HepG2 (cell line): ENCODE results near the gene SNRNP35. TPM values are rescaled to one million over a fixed set of nuclear protein-coding genes. Genes with fewer than 3 reads are reported as not detected.
A peak's percentile ranks its signal among the peaks of the same experiment; 100 is the strongest.

Experiments used
- TBX3 ChIP-seq: fragments of 450-650 bp; IDR thresholded peaks from 2 replicates; pipeline ENCODE4 v1.6.1; 2017; ENCODE audit warnings: antibody characterized with exemption, mild to moderate bottlenecking, inconsistent platforms, borderline replicate concordance
- polyA plus RNA-seq, 8 experiments: library from polyadenylated mRNA; depleted of rRNA in 3 of 8; stranded (reverse) in 7 of 8; unstranded in 1 of 8; fragments of >200 nt; fragmentation: Illumina TruSeq in 4 of 8; extraction: Trizol in 4 of 8; gene quantifications; 2 replicates each; pipeline versions ENCODE4 v1.2.1 to v1.2.3, GENCODE V29; 2011 to 2016; ENCODE audit warnings: low read depth in 4 of 8, missing spikeins in 1 of 8, mixed read lengths in 1 of 8; ENCODE audit not compliant: insufficient read depth in 1 of 8
- total RNA-seq, 5 experiments: library from RNA; depleted of rRNA; stranded (reverse); fragments of >200 nt; fragmentation: Illumina TruSeq; extraction: Trizol; gene quantifications; 2 replicates each; pipeline ENCODE4 v1.2.3, GENCODE V29; 2016; ENCODE audit warnings: low read depth in 1 of 5
- TF ChIP-seq, protein P1 (sequence below), 2 experiments: fragments of 450-650 bp in 1 of 2; sonication (generic) in 1 of 2; formaldehyde crosslinking in 1 of 2; IDR thresholded peaks; 2 replicates each; pipeline versions ENCODE4 v1.6.1 to v1.8.0; 2016 to 2022; ENCODE audit warnings: antibody characterized with exemption in 1 of 2, mild to moderate bottlenecking in 1 of 2, missing genetic modification reagents in 1 of 2
- TF ChIP-seq, protein P2 (sequence below): IDR thresholded peaks from 2 replicates; pipeline ENCODE4 v1.6.1; 2016; ENCODE audit warnings: low read depth

SNRNP35 gene
- total and polyA plus RNA-seq, 2 of the 13 experiments (the other 11 are each of a cell fraction or from before 2014, with no cell fraction given): 11.3 to 22.6 TPM

DNA sequence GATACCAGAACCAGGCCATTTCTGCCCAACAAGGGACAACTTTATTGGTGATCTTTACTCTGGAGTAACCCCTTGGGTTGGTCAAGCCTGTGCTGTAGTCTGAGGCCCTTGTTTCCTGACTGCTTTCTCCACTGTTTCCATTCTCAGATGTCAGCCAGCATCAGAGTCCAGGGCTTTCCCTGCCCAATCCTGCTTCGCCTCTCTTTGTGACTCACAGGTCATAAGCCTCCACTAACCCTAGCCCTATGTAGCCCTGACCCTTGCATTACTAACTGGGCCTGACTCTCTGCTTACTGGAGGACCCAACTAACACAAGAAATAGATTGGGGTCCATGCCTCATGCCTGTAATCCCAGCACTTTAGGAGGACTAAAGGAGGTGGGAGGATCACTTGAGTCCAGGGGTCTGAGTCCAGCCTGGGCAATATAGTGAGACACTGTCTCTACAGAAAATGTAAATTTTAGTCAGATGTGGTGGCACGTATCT is 8.6 kb upstream of the SNRNP35 start (continued):
- TF ChIP-seq, protein P1, sequence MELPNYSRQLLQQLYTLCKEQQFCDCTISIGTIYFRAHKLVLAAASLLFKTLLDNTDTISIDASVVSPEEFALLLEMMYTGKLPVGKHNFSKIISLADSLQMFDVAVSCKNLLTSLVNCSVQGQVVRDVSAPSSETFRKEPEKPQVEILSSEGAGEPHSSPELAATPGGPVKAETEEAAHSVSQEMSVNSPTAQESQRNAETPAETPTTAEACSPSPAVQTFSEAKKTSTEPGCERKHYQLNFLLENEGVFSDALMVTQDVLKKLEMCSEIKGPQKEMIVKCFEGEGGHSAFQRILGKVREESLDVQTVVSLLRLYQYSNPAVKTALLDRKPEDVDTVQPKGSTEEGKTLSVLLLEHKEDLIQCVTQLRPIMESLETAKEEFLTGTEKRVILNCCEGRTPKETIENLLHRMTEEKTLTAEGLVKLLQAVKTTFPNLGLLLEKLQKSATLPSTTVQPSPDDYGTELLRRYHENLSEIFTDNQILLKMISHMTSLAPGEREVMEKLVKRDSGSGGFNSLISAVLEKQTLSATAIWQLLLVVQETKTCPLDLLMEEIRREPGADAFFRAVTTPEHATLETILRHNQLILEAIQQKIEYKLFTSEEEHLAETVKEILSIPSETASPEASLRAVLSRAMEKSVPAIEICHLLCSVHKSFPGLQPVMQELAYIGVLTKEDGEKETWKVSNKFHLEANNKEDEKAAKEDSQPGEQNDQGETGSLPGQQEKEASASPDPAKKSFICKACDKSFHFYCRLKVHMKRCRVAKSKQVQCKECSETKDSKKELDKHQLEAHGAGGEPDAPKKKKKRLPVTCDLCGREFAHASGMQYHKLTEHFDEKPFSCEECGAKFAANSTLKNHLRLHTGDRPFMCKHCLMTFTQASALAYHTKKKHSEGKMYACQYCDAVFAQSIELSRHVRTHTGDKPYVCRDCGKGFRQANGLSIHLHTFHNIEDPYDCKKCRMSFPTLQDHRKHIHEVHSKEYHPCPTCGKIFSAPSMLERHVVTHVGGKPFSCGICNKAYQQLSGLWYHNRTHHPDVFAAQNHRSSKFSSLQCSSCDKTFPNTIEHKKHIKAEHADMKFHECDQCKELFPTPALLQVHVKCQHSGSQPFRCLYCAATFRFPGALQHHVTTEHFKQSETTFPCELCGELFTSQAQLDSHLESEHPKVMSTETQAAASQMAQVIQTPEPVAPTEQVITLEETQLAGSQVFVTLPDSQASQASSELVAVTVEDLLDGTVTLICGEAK (IDR thresholded peaks at IDR 0.05): peak; percentile 29
- TF ChIP-seq, protein P1 (CRISPR knock-in tag; IDR thresholded peaks at IDR 0.05): peak; percentile 93
- TF ChIP-seq, protein P2, sequence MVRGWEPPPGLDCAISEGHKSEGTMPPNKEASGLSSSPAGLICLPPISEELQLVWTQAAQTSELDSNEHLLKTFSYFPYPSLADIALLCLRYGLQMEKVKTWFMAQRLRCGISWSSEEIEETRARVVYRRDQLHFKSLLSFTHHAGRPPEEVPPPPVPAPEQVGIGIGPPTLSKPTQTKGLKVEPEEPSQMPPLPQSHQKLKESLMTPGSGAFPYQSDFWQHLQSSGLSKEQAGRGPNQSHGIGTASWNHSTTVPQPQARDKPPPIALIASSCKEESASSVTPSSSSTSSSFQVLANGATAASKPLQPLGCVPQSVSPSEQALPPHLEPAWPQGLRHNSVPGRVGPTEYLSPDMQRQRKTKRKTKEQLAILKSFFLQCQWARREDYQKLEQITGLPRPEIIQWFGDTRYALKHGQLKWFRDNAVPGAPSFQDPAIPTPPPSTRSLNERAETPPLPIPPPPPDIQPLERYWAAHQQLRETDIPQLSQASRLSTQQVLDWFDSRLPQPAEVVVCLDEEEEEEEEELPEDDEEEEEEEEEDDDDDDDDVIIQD: peak; percentile 23; the same call in 1 of the 2 replicates
- TF ChIP-seq TBX3: no peak
